CD4-positive, alpha-beta T cell (primary cell): ENCODE results near the gene KRT2. TPM values are rescaled to one million over a fixed set of nuclear protein-coding genes. Genes with fewer than 3 reads are reported as not detected.
"Not testable (repeated sequence)": the region's sequence is repeated elsewhere in the genome, so short reads cannot be mapped to it uniquely, and the experiment has no call there.

ENCODE experiments used
- ATAC-seq: fragments of 200-7000 bp; cut with Tn5 transposase; one replicate; pipeline ENCODE4 v1.10.0; 2022; ENCODE audit warnings: mild to moderate bottlenecking; ENCODE audit not compliant: poor library complexity
- CTCF ChIA-PET: fragments of 350-600 bp; sonication (Branson Sonifier 250); formaldehyde crosslinking; loops from one replicate; lab custom pipeline; 2021; ENCODE audit warnings: antibody characterized with exemption, inconsistent platforms; lab: Charles Lee
- POLR2A ChIA-PET: fragments of 350-600 bp; sonication (Branson Sonifier 250); formaldehyde crosslinking; loops from one replicate; lab custom pipeline; 2021; ENCODE audit warnings: antibody characterized with exemption, inconsistent platforms; lab: Charles Lee
- DNase-seq, 14 experiments: peaks; one replicate each; pipeline ENCODE4 v3.0.0-alpha.2; 2013 to 2020; ENCODE audit warnings: mixed read lengths in 2 of 14
- H3K27ac ChIP-seq, 2 donors: one replicate each; pipeline versions ENCODE4 v1.5.1 to v1.7.0; 2013; ENCODE audit warnings: low read length in 2 of 2, low read depth in 1 of 2, mild to moderate bottlenecking in 1 of 2
- H3K27me3 ChIP-seq, 2 experiments: 1 replicate in 1 of 2; 2 replicates in 1 of 2; pipeline versions ENCODE4 v1.6.1 to v1.7.0; 2013; ENCODE audit warnings: low read length in 2 of 2, control low read depth in 1 of 2, mild to moderate bottlenecking in 1 of 2, moderate library complexity in 1 of 2; ENCODE audit not compliant: insufficient read depth in 2 of 2, control insufficient read depth in 1 of 2
- H3K36me3 ChIP-seq: one replicate; pipeline ENCODE4 v1.6.1; 2013; ENCODE audit warnings: low read length, control low read depth; ENCODE audit not compliant: insufficient read depth
- H3K4me1 ChIP-seq: one replicate; pipeline ENCODE4 v1.6.1; 2013; ENCODE audit warnings: low read length, control low read depth; ENCODE audit not compliant: insufficient read depth
- H3K4me3 ChIP-seq: one replicate; pipeline ENCODE4 v1.5.1; 2013; ENCODE audit warnings: mild to moderate bottlenecking, low read length, moderate library complexity
- H3K9me3 ChIP-seq, 2 experiments: 1 replicate in 1 of 2; 2 replicates in 1 of 2; pipeline versions ENCODE4 v1.6.1 to v1.7.0; 2013; ENCODE audit warnings: low read length in 2 of 2, mild to moderate bottlenecking in 2 of 2, control low read depth in 1 of 2, moderate library complexity in 1 of 2; ENCODE audit not compliant: control insufficient read depth in 1 of 2, insufficient read depth in 1 of 2
- H3K27ac Mint-ChIP-seq: one replicate; pipeline ENCODE4 v1.8.0; 2020; ENCODE audit warnings: mixed read lengths
- H3K27me3 Mint-ChIP-seq: one replicate; pipeline ENCODE4 v1.8.0; 2021; ENCODE audit warnings: mixed read lengths
- H3K36me3 Mint-ChIP-seq: one replicate; pipeline ENCODE4 v1.8.0; 2021; ENCODE audit warnings: low read depth, mixed read lengths
- H3K4me1 Mint-ChIP-seq: one replicate; pipeline ENCODE4 v1.8.0; 2021; ENCODE audit warnings: low read depth, mixed read lengths
- H3K4me3 Mint-ChIP-seq: one replicate; pipeline ENCODE4 v1.8.0; 2020; ENCODE audit warnings: mild to moderate bottlenecking, mixed read lengths
- H3K9me3 Mint-ChIP-seq: one replicate; pipeline ENCODE4 v1.8.0; 2020; ENCODE audit warnings: mixed read lengths
- CTCF ChIP-seq: fragments of 200-600 bp; IDR thresholded peaks from one replicate; pipeline ENCODE4 v1.8.0; 2022; ENCODE audit warnings: antibody characterized with exemption, mild to moderate bottlenecking
- intact Hi-C, 2 experiments: fragments of 100-400 bp; cut with DNase I in 1 of 2; cut with micrococcal nuclease in 1 of 2; formaldehyde crosslinking; loops; one replicate each; pipeline versions ENCODE4 v1.15.1 to v1.9.0; 2023 to 2025; cut with DNase I, micrococcal nuclease
- total RNA-seq, 174 experiments: library from RNA in 2 of 174; stranded (reverse) in 2 of 174; gene quantifications; one replicate each; pipeline ENCODE4 v1.2.3 and lab custom pipeline; 2021 to 2026

KRT2 gene
- total RNA-seq, 2 experiments from 2014 or later, result 1.7 to 2.1 TPM

GRCh38 chr12:52670961-52671360 is 18.9 kb upstream of the KRT2 start:
- intact Hi-C loops, result no loop called here

GRCh38 chr12:52670506-52670905 is 18.5 kb upstream of the KRT2 start:
- H3K27ac ChIP-seq, result no peak overlapping the region
- DNase-seq (no peak), ATAC-seq (no peak)
- Mint-ChIP-seq H3K9me3 (no peaks in the 10 kb centered on the region), H3K27me3 (no peaks in the 10 kb centered on the region), H3K27ac (no peak overlapping the region), H3K4me3 (no peak overlapping the region), H3K4me1 (peaks cover 17% of the 10 kb centered on the region), H3K36me3 (no peaks in the 10 kb centered on the region)
- no peaks in the 10 kb centered on the region for H3K4me1 ChIP-seq
- no peaks in the 10 kb centered on the region for H3K27me3 ChIP-seq
- intact Hi-C loops, result no loop called here
- ChIA-PET CTCF (no interaction called here), POLR2A (no interaction called here)
- no peak overlapping the region for H3K4me3 ChIP-seq
- no peaks in the 10 kb centered on the region for H3K9me3 ChIP-seq
- no peak for TF ChIP-seq CTCF
- no peaks in the 10 kb centered on the region for H3K36me3 ChIP-seq

More at GRCh38 chr12:52670961-52671360, 18.9 kb upstream of the KRT2 start:
- Mint-ChIP-seq H3K36me3 (no peaks in the 10 kb centered on the region), H3K9me3 (no peaks in the 10 kb centered on the region), H3K4me1 (peaks cover 17% of the 10 kb centered on the region), H3K4me3 (no peak overlapping the region), H3K27ac (no peak overlapping the region), H3K27me3 (no peaks in the 10 kb centered on the region)
- H3K27me3 ChIP-seq, result no peaks in the 10 kb centered on the region
- H3K27ac ChIP-seq, result no peak overlapping the region
- ATAC-seq (no peak), DNase-seq (no peak)
- no peaks in the 10 kb centered on the region for H3K9me3 ChIP-seq
- no peak overlapping the region for H3K4me3 ChIP-seq
- H3K4me1 ChIP-seq, result no peaks in the 10 kb centered on the region
- no peaks in the 10 kb centered on the region for H3K36me3 ChIP-seq
- ChIA-PET POLR2A (no interaction called here), CTCF (no interaction called here)
- TF ChIP-seq CTCF, result no peak

GRCh38 chr12:52669941-52670340 is 17.9 kb upstream of the KRT2 start:
- H3K4me1 Mint-ChIP-seq, result peaks cover 17% of the 10 kb centered on the region
- H3K4me1 ChIP-seq, H3K27ac ChIP-seq, H3K36me3 Mint-ChIP-seq, ATAC-seq, H3K4me3 Mint-ChIP-seq, DNase-seq, POLR2A ChIA-PET, intact Hi-C loops, H3K4me3 ChIP-seq, H3K36me3 ChIP-seq, H3K27me3 ChIP-seq, H3K9me3 Mint-ChIP-seq, CTCF ChIA-PET, H3K9me3 ChIP-seq, H3K27me3 Mint-ChIP-seq, H3K27ac Mint-ChIP-seq: not testable (repeated sequence)

GRCh38 chr12:52669426-52669825 is 17.4 kb upstream of the KRT2 start:
- Mint-ChIP-seq H3K4me1 (peaks cover 13% of the 10 kb centered on the region), H3K36me3 (no peaks in the 10 kb centered on the region), H3K9me3 (no peaks in the 10 kb centered on the region), H3K27me3 (no peaks in the 10 kb centered on the region), H3K27ac (no peak overlapping the region), H3K4me3 (no peak overlapping the region)
- H3K9me3 ChIP-seq, result no peaks in the 10 kb centered on the region
- CTCF ChIA-PET, result no interaction called here
- H3K27ac ChIP-seq, result no peak overlapping the region
- H3K36me3 ChIP-seq, result no peaks in the 10 kb centered on the region
- no peaks in the 10 kb centered on the region for H3K27me3 ChIP-seq
- H3K4me3 ChIP-seq, result no peak overlapping the region
- POLR2A ChIA-PET, result no interaction called here
- no peak for TF ChIP-seq CTCF
- H3K4me1 ChIP-seq, result no peaks in the 10 kb centered on the region
- ATAC-seq (no peak), DNase-seq (no peak)
- intact Hi-C loops, result no loop called here
